ENCODE measurements around the gene CYP39A1. TPM values are rescaled to one million over a fixed set of nuclear protein-coding genes. Genes with fewer than 3 reads are reported as not detected.

CYP39A1 gene
- total and polyA plus RNA-seq, 2 of the 13 experiments (the other 11 are each of a cell fraction or from before 2014, with no cell fraction given), result 0.13 TPM; not detected in 1

DNA sequence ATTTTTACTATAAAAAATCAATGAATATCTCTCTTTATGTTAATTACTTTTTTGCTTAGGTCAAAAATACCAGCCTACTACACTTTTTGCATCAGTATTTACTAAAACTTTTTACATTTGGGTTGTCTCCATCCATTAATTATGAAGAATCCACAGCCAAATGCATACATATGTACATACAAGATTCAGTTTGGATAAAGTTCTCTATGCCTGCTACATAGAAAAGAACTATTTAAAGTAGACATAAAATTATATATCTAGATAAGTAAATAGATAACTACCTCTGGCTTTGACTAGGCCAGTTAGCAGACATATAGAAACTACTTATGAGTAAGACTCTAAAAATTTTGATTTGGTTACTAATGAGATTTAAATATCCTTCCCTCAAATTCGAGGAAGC is 47.4 kb upstream of the CYP39A1 start (continued):
- TF ChIP-seq BCL3 (CRISPR knock-in tag; IDR thresholded peaks at IDR 0.05) (no peak), ZNF282 (IDR thresholded peaks at IDR 0.05; ENCODE audit: partially characterized antibody) (no peak), FOXA3 (CRISPR knock-in tag; IDR thresholded peaks at IDR 0.05) (no peak), DPF2 (CRISPR knock-in tag; IDR thresholded peaks at IDR 0.05; ENCODE audit: borderline replicate concordance, low read depth) (no peak)

DNA sequence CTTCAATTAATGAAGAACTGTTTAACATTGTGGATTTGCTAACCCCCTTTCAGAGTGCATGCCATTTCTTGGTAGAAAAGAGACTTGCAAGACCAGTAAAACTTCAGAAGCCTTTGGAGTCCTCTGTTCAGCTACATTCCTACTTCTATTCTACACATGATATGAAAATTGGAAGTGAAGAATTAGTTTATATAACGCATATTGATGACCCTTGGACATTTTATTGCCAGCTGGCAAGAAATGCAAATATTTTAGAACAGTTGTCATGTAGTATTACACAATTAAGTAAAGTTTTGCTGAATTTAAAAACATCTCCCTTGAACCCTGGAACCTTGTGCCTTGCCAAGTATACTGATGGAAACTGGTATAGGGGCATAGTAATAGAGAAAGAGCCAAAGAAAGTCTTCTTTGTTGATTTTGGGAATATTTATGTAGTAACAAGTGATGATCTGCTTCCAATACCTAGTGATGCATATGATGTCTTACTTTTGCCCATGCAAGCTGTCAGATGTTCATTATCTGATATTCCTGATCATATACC is 38.4 kb upstream of the CYP39A1 start:
- no TSS peak for BruUV-seq (replicated peaks)

More for the DNA sequence above, 38.4 kb upstream of the CYP39A1 start:
- no peak overlapping the region for H2AFZ ChIP-seq (ENCODE audit: low read length)
- H3K4me1 ChIP-seq (ENCODE audit: insufficient read depth, low read length), result no peaks in the 10 kb centered on the region
- FAIRE-seq (no peak), ATAC-seq (no peak), DNase-seq (ENCODE audit: low spot score) (no peak)
- WGBS (ENCODE audit: low lambda C conversion rate), result 0% methylated on average over 1 of the region's 1 CpG
- H3K79me2 ChIP-seq (ENCODE audit: insufficient read depth, low read length), result no peaks in the 10 kb centered on the region
- TF ChIP-seq KDM6A (CRISPR knock-in tag; IDR thresholded peaks at IDR 0.05; ENCODE audit: low read depth) (no peak), ZFY (CRISPR knock-in tag; IDR thresholded peaks at IDR 0.05) (no peak), SMAD3 (CRISPR knock-in tag; IDR thresholded peaks at IDR 0.05) (no peak), MAFK (conservative IDR thresholded peaks at IDR 0.05 in 1 of 2, IDR thresholded peaks at IDR 0.05 in 1 of 2; ENCODE audit: low read length in 2 of 2) (0 out of 4 replicates have a peak, but pooled peaks of 1 of the 2 experiments have one; percentile 2)
- no peak overlapping the region for H3K27ac ChIP-seq (ENCODE audit: extremely low read length, insufficient read depth, low read length)
- no peaks in the 10 kb centered on the region for H3K36me3 ChIP-seq (replicated peaks in 1 of 2; ENCODE audit: control insufficient read depth in 1 of 2, insufficient read depth in 2 of 2, low read length in 2 of 2)
- H3K4me2 ChIP-seq (ENCODE audit: low read depth, low read length), result no peak overlapping the region
- intact Hi-C loops (cut with micrococcal nuclease; ENCODE audit: unreplicated experiment), result no loop called here
- H4K20me1 ChIP-seq (ENCODE audit: insufficient read depth, low read length), result no peaks in the 10 kb centered on the region
- H3K4me3 ChIP-seq (replicated peaks in 1 of 3; ENCODE audit: insufficient read depth in 1 of 3, low read depth in 2 of 3, low read length in 3 of 3), result no peak overlapping the region
- in situ Hi-C loops (cut with HindIII; ENCODE audit: extremely low pct_ligation_motif_present, low pct_unique_long_range_greater_than_20kb), result no loop called here
- no peaks in the 10 kb centered on the region for H3K27me3 ChIP-seq (ENCODE audit: control insufficient read depth in 1 of 2, insufficient read depth in 2 of 2, low read length in 2 of 2)
- no peak overlapping the region for H3K9ac ChIP-seq (ENCODE audit: insufficient read depth, low read depth, low read length)
- ChIA-PET CTCF (ENCODE audit: low intra/inter-chr PET ratio, low total read pairs) (no interaction called here), POLR2A (no interaction called here)
- H3K9me3 ChIP-seq (ENCODE audit: low read length), result no peaks in the 10 kb centered on the region

Data from HepG2 (cell line).